Thyroid gland (tissue), 4 donors: ENCODE measurements around the gene GRIK4.

Source experiments
- POLR2A ChIP-seq, 2 donors: fragments of 450-650 bp; IDR thresholded peaks; one replicate each; pipeline ENCODE4 v1.6.1; 2017; ENCODE audit warnings: antibody characterized with exemption in 2 of 2, mild to moderate bottlenecking in 2 of 2, moderate library complexity in 1 of 2
- TF ChIP-seq, protein P1 (sequence below), 6 experiments: fragments of 200-600 bp in 3 of 6; fragments of 450-650 bp in 3 of 6; sonication (generic) in 3 of 6; IDR thresholded peaks; one replicate each; pipeline ENCODE4 v1.5.1; 2016 to 2019; ENCODE audit warnings: antibody characterized with exemption in 6 of 6, mild to moderate bottlenecking in 2 of 6, inconsistent platforms in 1 of 6, moderate library complexity in 1 of 6

DNA sequence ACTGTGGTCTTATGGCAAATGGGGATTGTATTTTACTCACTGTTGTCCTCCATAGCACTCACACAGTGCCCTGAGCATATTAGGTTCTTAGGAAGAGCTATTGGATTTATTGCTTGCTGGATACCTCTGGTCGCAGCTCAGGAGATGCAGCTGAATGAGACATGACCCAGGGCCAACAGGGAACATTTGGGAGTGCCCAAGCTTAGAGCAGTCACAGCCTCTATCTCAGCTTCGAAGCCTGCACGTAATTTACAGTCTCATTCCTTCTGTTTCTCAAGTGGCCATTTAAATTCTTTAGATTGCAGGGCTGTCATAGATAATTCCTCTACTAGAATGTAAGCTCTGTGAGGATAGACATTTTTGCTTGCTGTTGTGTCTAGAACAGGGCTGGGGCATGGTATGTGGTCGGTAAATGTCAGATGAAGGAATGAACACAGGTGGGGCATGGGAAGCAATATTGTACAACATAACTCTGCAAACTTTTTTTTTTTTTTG, 192.8 kb downstream of the GRIK4 start:
- TF ChIP-seq, protein P1, sequence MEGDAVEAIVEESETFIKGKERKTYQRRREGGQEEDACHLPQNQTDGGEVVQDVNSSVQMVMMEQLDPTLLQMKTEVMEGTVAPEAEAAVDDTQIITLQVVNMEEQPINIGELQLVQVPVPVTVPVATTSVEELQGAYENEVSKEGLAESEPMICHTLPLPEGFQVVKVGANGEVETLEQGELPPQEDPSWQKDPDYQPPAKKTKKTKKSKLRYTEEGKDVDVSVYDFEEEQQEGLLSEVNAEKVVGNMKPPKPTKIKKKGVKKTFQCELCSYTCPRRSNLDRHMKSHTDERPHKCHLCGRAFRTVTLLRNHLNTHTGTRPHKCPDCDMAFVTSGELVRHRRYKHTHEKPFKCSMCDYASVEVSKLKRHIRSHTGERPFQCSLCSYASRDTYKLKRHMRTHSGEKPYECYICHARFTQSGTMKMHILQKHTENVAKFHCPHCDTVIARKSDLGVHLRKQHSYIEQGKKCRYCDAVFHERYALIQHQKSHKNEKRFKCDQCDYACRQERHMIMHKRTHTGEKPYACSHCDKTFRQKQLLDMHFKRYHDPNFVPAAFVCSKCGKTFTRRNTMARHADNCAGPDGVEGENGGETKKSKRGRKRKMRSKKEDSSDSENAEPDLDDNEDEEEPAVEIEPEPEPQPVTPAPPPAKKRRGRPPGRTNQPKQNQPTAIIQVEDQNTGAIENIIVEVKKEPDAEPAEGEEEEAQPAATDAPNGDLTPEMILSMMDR (IDR thresholded peaks at IDR 0.05): no peak
- TF ChIP-seq POLR2A (IDR thresholded peaks at IDR 0.05): no peak
